ENCODE measurements around the gene DGKA. TPM values are rescaled to one million over a fixed set of nuclear protein-coding genes. Genes with fewer than 3 reads are reported as not detected.

The DGKA gene
- total RNA-seq, 1 donor from 2014 or later = 18.8 TPM

DNA sequence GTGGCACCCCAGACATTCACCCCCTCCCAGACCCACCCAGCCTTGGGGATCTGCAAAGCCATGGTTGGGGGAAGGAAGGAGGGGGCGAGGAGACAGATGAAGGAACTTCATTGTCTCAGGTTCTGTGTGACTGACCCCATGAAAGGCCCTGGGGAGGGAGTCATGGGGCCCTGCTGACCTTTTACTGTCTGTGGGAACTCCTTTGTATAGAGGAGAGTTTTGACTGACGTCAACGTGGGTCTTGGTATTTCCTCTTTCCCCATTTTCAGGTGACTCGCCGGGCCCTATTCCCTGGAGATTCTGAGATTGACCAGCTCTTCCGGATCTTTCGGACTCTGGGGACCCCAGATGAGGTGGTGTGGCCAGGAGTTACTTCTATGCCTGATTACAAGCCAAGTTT is 39.8 kb downstream of the DGKA start:
- DNase-seq (ENCODE audit: low read depth, low spot score) = no peak
- peaks cover 48% of the 10 kb centered on the region for H3K4me1 Mint-ChIP-seq
- no peaks in the 10 kb centered on the region for H3K9me3 Mint-ChIP-seq
- no peaks in the 10 kb centered on the region for H3K27me3 Mint-ChIP-seq (ENCODE audit: low read depth)
- H3K27ac Mint-ChIP-seq (ENCODE audit: unreplicated experiment) = peak overlapping the region; percentile 85
- TF ChIP-seq CTCF (conservative IDR thresholded peaks at IDR 0.05) = no peak
- H3K4me3 Mint-ChIP-seq = peak overlapping the region; percentile 77
- H3K36me3 Mint-ChIP-seq (ENCODE audit: low read depth) = peaks cover 14% of the 10 kb centered on the region

DNA sequence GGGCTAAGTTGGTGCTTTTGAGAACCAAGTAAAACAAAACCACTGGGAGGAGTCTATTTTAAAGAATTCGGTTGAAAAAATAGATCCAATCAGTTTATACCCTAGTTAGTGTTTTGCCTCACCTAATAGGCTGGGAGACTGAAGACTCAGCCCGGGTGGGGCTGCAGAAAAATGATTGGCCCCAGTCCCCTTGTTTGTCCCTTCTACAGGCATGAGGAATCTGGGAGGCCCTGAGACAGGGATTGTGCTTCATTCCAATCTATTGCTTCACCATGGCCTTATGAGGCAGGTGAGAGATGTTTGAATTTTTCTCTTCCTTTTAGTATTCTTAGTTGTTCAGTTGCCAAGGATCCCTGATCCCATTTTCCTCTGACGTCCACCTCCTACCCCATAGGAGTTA is 41.1 kb downstream of the DGKA start:
- H3K27ac Mint-ChIP-seq (ENCODE audit: unreplicated experiment) = no peak overlapping the region
- TF ChIP-seq CTCF (conservative IDR thresholded peaks at IDR 0.05) = no peak
- no peak for DNase-seq (ENCODE audit: low read depth, low spot score)
- peaks cover 14% of the 10 kb centered on the region for H3K36me3 Mint-ChIP-seq (ENCODE audit: low read depth)
- H3K4me3 Mint-ChIP-seq = no peak overlapping the region
- H3K9me3 Mint-ChIP-seq = no peaks in the 10 kb centered on the region
- no peaks in the 10 kb centered on the region for H3K27me3 Mint-ChIP-seq (ENCODE audit: low read depth)
- H3K4me1 Mint-ChIP-seq = peaks cover 44% of the 10 kb centered on the region

- Mint-ChIP-seq H3K4me3 (no peak overlapping the region), H3K27me3 (ENCODE audit: low read depth) (no peaks in the 10 kb centered on the region), H3K4me1 (peaks cover 41% of the 10 kb centered on the region), H3K27ac (ENCODE audit: unreplicated experiment) (no peak overlapping the region), H3K9me3 (no peaks in the 10 kb centered on the region), H3K36me3 (ENCODE audit: low read depth) (peaks cover 14% of the 10 kb centered on the region)
- no peak for TF ChIP-seq CTCF (conservative IDR thresholded peaks at IDR 0.05)
- DNase-seq (ENCODE audit: low read depth, low spot score) = no peak
Observed at GRCh38 chr12:55972456-55972855, 41.5 kb downstream of the DGKA start.

DNA sequence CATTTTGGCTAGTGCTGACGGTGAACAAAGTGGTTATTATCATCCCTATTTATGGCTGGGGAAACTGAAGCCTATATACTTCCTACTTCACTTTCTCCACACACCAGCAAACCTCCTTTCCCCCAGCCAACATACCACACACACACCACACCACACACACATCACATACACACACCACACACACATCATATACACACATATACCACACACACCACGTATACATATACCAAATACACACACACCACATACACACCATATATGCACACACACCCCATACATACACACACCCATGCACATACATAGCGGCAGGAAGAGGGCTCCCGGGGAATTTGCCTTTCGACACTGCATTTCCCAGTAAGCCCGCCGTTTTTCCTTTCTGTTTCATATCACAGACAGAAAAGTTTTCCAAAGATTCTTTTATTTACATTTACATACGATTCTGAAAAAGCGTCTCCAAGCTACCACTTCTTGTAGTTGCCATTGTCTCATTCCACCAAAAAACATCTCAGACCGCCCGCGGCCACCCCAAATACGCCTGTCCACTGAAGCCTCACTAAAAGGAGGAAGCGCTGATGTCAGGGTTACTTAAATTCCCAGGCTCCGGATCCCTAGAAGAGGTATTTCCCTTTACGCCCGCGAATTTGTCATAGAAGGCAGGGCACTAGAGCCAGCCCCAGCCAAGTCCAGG is 42.1 kb downstream of the DGKA start:
- Mint-ChIP-seq H3K9me3 (no peaks in the 10 kb centered on the region), H3K4me3 (no peak overlapping the region), H3K27me3 (ENCODE audit: low read depth) (no peaks in the 10 kb centered on the region), H3K4me1 (peaks cover 35% of the 10 kb centered on the region), H3K36me3 (ENCODE audit: low read depth) (peaks cover 14% of the 10 kb centered on the region), H3K27ac (ENCODE audit: unreplicated experiment) (no peak overlapping the region)
- DNase-seq (ENCODE audit: low read depth, low spot score) = no peak
- TF ChIP-seq CTCF (conservative IDR thresholded peaks at IDR 0.05) = no peak

DNA sequence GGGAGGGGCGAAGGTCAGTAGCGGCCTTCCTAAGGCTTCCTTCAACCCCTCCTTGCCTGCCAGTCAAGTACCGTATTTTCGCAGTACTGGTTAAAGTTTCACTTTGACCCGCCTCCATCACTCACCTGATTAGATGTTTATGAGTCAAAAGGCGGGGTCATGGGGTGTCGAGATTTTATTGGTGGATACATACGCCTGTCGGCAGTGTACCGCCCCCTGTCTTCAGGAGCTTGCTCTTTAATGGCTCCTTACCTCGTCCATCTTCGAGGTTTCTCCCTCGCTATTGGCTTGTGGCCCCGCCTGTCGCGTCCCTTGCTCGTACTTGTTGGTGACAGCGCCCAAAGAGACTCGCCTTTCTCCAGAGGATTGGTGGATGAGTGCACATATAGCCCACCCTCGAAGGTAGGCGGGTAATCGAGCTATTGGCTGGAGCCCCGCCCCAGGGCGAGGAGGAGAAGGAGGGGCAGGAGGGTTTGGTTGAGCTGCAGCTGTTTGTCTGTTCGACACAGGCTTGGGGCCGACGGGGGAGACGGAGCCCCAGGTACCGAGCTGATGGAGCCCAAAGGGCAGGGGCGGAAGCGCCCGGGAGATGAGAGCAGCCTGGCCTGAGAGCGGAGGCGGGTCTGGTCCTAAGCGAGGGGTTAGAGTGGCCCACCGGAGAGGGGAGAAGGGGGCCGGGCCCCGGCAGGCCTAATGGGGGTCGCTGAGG is 42.8 kb downstream of the DGKA start, which contains the start of gene RAB5B:
Gene RAB5B, plus strand, starts transcription at position 480 of the 709 bp plus-strand sequence. CDS start 12,883 bp downstream, outside the sequence.
- Mint-ChIP-seq H3K9me3 (no peaks in the 10 kb centered on the region), H3K27ac (ENCODE audit: unreplicated experiment) (no peak within 1 kb of the TSS), H3K36me3 (ENCODE audit: low read depth) (peaks cover 12% of the 10 kb centered on the region), H3K4me1 (peaks cover 29% of the 10 kb centered on the region), H3K4me3 (no peak within 1 kb of the TSS), H3K27me3 (ENCODE audit: low read depth) (no peaks in the 10 kb centered on the region)
- TF ChIP-seq CTCF (conservative IDR thresholded peaks at IDR 0.05) = no peak
- peak; percentile 87 for DNase-seq (ENCODE audit: low read depth, low spot score)

Measured in neural crest cell (in vitro differentiated cells).